MCF 10A (cell line): ENCODE results near the gene GMPR. TPM values are rescaled to one million over a fixed set of nuclear protein-coding genes. Genes with fewer than 3 reads are reported as not detected.
A peak's percentile ranks its signal among the peaks of the same experiment; 100 is the strongest.

Source experiments
- BruUV-seq: library from RNA; stranded (reverse); fragments of 400-500 nt; replicated peaks from 2 replicates; lab custom pipeline; 2021; lab: Mats Ljungman, UMichigan
- CTCF ChIA-PET: fragments of 300-600 bp; sonication (Branson Sonifier 250); formaldehyde crosslinking; extraction: SDS; loops from one replicate; lab custom pipeline; 2021; ENCODE audit warnings: antibody characterized with exemption, inconsistent platforms; lab: Yijun Ruan, JAX
- POLR2A ChIA-PET: fragments of 300-600, 350-650 bp; sonication (Branson Sonifier 250); formaldehyde crosslinking; extraction: SDS; loops from one replicate; lab custom pipeline; 2020; ENCODE audit warnings: antibody characterized with exemption, inconsistent platforms; lab: Yijun Ruan, JAX
- DNase-seq: peaks from one replicate; pipeline ENCODE4 v3.0.0-alpha.2; 2018; ENCODE audit not compliant: unreplicated experiment
- H3K27ac Mint-ChIP-seq: one replicate; pipeline ENCODE4 v1.8.0; 2022; ENCODE audit warnings: mild to moderate bottlenecking, low read depth, mixed read lengths; ENCODE audit not compliant: unreplicated experiment
- H3K27me3 Mint-ChIP-seq: one replicate; pipeline ENCODE4 v1.8.0; 2022; ENCODE audit warnings: mixed read lengths; ENCODE audit not compliant: insufficient read depth, unreplicated experiment
- H3K36me3 Mint-ChIP-seq: one replicate; pipeline ENCODE4 v1.8.0; 2022; ENCODE audit warnings: mild to moderate bottlenecking, moderate library complexity, mixed read lengths; ENCODE audit not compliant: insufficient read depth, unreplicated experiment
- H3K4me1 Mint-ChIP-seq: one replicate; pipeline ENCODE4 v1.8.0; 2022; ENCODE audit warnings: mixed read lengths; ENCODE audit not compliant: insufficient read depth, unreplicated experiment
- H3K4me3 Mint-ChIP-seq: one replicate; pipeline ENCODE4 v1.8.0; 2022; ENCODE audit warnings: mild to moderate bottlenecking, moderate library complexity, mixed read lengths; ENCODE audit not compliant: unreplicated experiment
- H3K9me3 Mint-ChIP-seq: one replicate; pipeline ENCODE4 v1.8.0; 2022; ENCODE audit warnings: mixed read lengths; ENCODE audit not compliant: unreplicated experiment
- intact Hi-C: fragments of 100-400 bp; cut with micrococcal nuclease; formaldehyde crosslinking; loops from 2 replicates; pipeline ENCODE4 v1.14.1; 2022
- total RNA-seq: library from RNA; stranded (reverse); gene quantifications from 2 replicates; pipeline ENCODE4 v1.2.3, GENCODE V29; 2022
- TF ChIP-seq, protein P1 (sequence below): fragments of 200-600 bp; IDR thresholded peaks from one replicate; pipeline ENCODE4 v1.8.0; 2022; ENCODE audit warnings: antibody characterized with exemption, mild to moderate bottlenecking; ENCODE audit not compliant: unreplicated experiment

The GMPR gene
- total RNA-seq, 1 experiment from 2014 or later, result 3.0 TPM

GRCh38 chr6:16240589-16241320 is 2.4 kb downstream of the GMPR start:
- no peak overlapping the region for H3K27ac Mint-ChIP-seq
- no peaks in the 10 kb centered on the region for H3K27me3 Mint-ChIP-seq
- no peaks in the 10 kb centered on the region for H3K36me3 Mint-ChIP-seq
- TF ChIP-seq, protein P1, sequence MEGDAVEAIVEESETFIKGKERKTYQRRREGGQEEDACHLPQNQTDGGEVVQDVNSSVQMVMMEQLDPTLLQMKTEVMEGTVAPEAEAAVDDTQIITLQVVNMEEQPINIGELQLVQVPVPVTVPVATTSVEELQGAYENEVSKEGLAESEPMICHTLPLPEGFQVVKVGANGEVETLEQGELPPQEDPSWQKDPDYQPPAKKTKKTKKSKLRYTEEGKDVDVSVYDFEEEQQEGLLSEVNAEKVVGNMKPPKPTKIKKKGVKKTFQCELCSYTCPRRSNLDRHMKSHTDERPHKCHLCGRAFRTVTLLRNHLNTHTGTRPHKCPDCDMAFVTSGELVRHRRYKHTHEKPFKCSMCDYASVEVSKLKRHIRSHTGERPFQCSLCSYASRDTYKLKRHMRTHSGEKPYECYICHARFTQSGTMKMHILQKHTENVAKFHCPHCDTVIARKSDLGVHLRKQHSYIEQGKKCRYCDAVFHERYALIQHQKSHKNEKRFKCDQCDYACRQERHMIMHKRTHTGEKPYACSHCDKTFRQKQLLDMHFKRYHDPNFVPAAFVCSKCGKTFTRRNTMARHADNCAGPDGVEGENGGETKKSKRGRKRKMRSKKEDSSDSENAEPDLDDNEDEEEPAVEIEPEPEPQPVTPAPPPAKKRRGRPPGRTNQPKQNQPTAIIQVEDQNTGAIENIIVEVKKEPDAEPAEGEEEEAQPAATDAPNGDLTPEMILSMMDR, result no peak
- ChIA-PET CTCF (interaction anchor here (0.6 to 2.7 kb wide), 6 partner anchors 14 to 549 kb away, joined by 3 to 16 read pairs (median 4); no protein-coding TSS in a partner anchor), POLR2A (interaction anchor here (1.2 to 1.5 kb wide), 2 partner anchors 11 to 32 kb away, joined by 3 to 4 read pairs; no protein-coding TSS in a partner anchor)
- no TSS peak for BruUV-seq
- intact Hi-C loops, result loop anchor here (5.0 kb wide), 1 partner anchor 77 kb away; no protein-coding TSS in a partner anchor
- H3K9me3 Mint-ChIP-seq, result no peaks in the 10 kb centered on the region
- DNase-seq, result no peak
- H3K4me1 Mint-ChIP-seq, result peaks cover 49% of the 10 kb centered on the region
- H3K4me3 Mint-ChIP-seq, result no peak overlapping the region

DNA sequence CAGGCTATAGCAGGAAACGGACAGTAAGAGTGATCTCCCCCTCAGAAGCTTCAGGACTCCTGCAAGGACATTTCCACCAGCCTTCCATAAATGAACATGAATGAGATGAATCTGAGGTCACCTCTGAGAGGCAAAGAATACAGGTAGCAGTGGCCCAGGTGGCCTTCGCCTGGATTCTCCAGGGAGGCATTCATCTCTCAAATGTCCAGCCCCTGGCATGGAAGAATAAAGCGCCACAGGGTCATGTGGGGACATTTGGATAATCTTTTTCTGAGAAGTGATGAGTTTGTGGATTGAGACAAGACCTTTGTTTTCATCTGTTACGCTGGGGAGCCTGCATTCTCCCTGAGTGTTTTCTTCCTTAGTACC is 2.9 kb downstream of the GMPR start:
- Mint-ChIP-seq H3K27me3 (no peaks in the 10 kb centered on the region), H3K4me1 (peaks cover 43% of the 10 kb centered on the region), H3K27ac (no peak overlapping the region), H3K4me3 (no peak overlapping the region), H3K36me3 (no peaks in the 10 kb centered on the region), H3K9me3 (no peaks in the 10 kb centered on the region)
- ChIA-PET POLR2A (interaction anchor here (1.2 kb wide), 1 partner anchor 32 kb away, joined by 3 read pairs; no protein-coding TSS in a partner anchor), CTCF (interaction anchor here (0.6 to 1.2 kb wide), 3 partner anchors 14 to 168 kb away, joined by 3 to 4 read pairs (median 3); no protein-coding TSS in a partner anchor)
- TF ChIP-seq, protein P1, result no peak
- DNase-seq, result no peak
- intact Hi-C loops, result loop anchor here (5.0 kb wide), 1 partner anchor 76 kb away; no protein-coding TSS in a partner anchor
- BruUV-seq, result no TSS peak

DNA sequence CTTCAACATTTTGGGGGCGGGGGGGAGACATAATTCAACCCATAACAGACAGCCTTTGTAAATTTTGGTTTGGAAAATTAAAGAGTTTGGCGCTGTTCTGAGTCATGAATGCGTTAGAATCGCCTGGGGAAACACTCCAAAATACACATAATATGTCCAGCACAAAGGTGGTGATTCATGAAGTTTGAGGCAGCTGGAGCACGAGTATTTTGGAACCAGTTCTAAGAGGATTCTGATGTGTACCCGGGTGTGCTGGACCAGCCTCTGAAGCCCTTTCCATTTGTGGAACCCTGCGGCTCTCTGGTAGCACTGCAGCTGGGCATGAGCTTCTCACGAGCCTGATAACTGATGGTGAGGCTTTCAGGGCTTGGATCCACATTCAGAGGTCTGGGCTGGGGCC is 4.7 kb downstream of the GMPR start:
- H3K27me3 Mint-ChIP-seq, result no peaks in the 10 kb centered on the region
- H3K27ac Mint-ChIP-seq, result peak overlapping the region; percentile 70
- POLR2A ChIA-PET, result interaction anchor here (0.6 to 1.5 kb wide), 6 partner anchors 14 to 1623 kb away, joined by 3 to 7 read pairs (median 3); no protein-coding TSS in a partner anchor
- TF ChIP-seq, protein P1, result no peak
- peaks cover 36% of the 10 kb centered on the region for H3K4me1 Mint-ChIP-seq
- no TSS peak for BruUV-seq
- DNase-seq, result peak; percentile 83
- no peak overlapping the region for H3K4me3 Mint-ChIP-seq
- no peaks in the 10 kb centered on the region for H3K9me3 Mint-ChIP-seq
- intact Hi-C loops, result loop anchor here (2.0 to 5.0 kb wide), 2 partner anchors 34 to 74 kb away; no protein-coding TSS in a partner anchor
- H3K36me3 Mint-ChIP-seq, result no peaks in the 10 kb centered on the region
- CTCF ChIA-PET, result interaction anchor here (0.6 to 3.4 kb wide), 7 partner anchors 13 to 1526 kb away, joined by 3 to 21 read pairs (median 3); no protein-coding TSS in a partner anchor

- no peaks in the 10 kb centered on the region for H3K9me3 Mint-ChIP-seq
- ChIA-PET POLR2A (interaction anchor here (1.4 to 1.5 kb wide), 2 partner anchors 31 to 34 kb away, joined by 5 to 7 read pairs; no protein-coding TSS in a partner anchor), CTCF (interaction anchor here (0.6 to 3.4 kb wide), 5 partner anchors 13 to 207 kb away, joined by 3 to 21 read pairs (median 4); no protein-coding TSS in a partner anchor)
- DNase-seq, result no peak
- H3K27ac Mint-ChIP-seq, result peak overlapping the region; percentile 70
- BruUV-seq, result no TSS peak
- no peaks in the 10 kb centered on the region for H3K27me3 Mint-ChIP-seq
- intact Hi-C loops, result loop anchor here (2.0 to 5.0 kb wide), 2 partner anchors 33 to 74 kb away; no protein-coding TSS in a partner anchor
- H3K4me1 Mint-ChIP-seq, result peaks cover 35% of the 10 kb centered on the region
- TF ChIP-seq, protein P1, result no peak
- H3K4me3 Mint-ChIP-seq, result no peak overlapping the region
- no peaks in the 10 kb centered on the region for H3K36me3 Mint-ChIP-seq
Measured at GRCh38 chr6:16243664-16244063, 5.3 kb downstream of the GMPR start.
